HepG2 (cell line): ENCODE measurements around the gene CMTM1. TPM values are rescaled to one million over a fixed set of nuclear protein-coding genes. Genes with fewer than 3 reads are reported as not detected.

ENCODE experiments used
- ARHGAP35 ChIP-seq: sonication (generic); formaldehyde crosslinking; IDR thresholded peaks from 2 replicates; pipeline ENCODE4 v1.9.0; 2022; ENCODE audit warnings: mild to moderate bottlenecking, inconsistent platforms, moderate library complexity, missing genetic modification reagents, borderline replicate concordance
- ATF7-NPFF ChIP-seq: sonication (generic); formaldehyde crosslinking; IDR thresholded peaks from 2 replicates; pipeline ENCODE4 v1.8.1; 2023; ENCODE audit warnings: mild to moderate bottlenecking, low read depth, missing genetic modification reagents, moderate library complexity
- CBFB ChIP-seq: sonication (generic); formaldehyde crosslinking; IDR thresholded peaks from 2 replicates; pipeline ENCODE4 v1.4.0; 2020; ENCODE audit warnings: missing genetic modification reagents
- CHCHD3 ChIP-seq: sonication (generic); formaldehyde crosslinking; IDR thresholded peaks from 2 replicates; pipeline ENCODE4 v1.8.0; 2022; ENCODE audit warnings: mild to moderate bottlenecking, missing genetic modification reagents, moderate library complexity
- GTF3A ChIP-seq: sonication (generic); formaldehyde crosslinking; conservative IDR thresholded peaks from 2 replicates; pipeline ENCODE4 v1.4.0; 2020; ENCODE audit warnings: mild to moderate bottlenecking, missing genetic modification reagents
- HDAC2 ChIP-seq: sonication (generic); formaldehyde crosslinking; IDR thresholded peaks from 2 replicates; pipeline ENCODE4 v1.4.0; 2020; ENCODE audit warnings: missing genetic modification reagents
- HNRNPH1 ChIP-seq: fragments of 200-400 bp; formaldehyde crosslinking; optimal IDR thresholded peaks from 2 replicates; pipeline ENCODE3; 2017; ENCODE audit warnings: mild to moderate bottlenecking, low read depth, low read length
- KAT7 ChIP-seq: IDR thresholded peaks from 2 replicates; pipeline ENCODE4 v1.6.1; 2018; ENCODE audit warnings: borderline replicate concordance, missing compliant biosample characterization
- MED1 ChIP-seq: sonication (generic); formaldehyde crosslinking; IDR thresholded peaks from 2 replicates; pipeline ENCODE4 v1.4.0; 2020; ENCODE audit warnings: missing genetic modification reagents
- MIER2 ChIP-seq: IDR thresholded peaks from 2 replicates; pipeline ENCODE4 v1.6.1; 2016; ENCODE audit warnings: missing biosample characterization, missing genetic modification reagents
- MYC ChIP-seq: sonication (generic); formaldehyde crosslinking; IDR thresholded peaks from 2 replicates; pipeline ENCODE4 v1.9.0; 2021; ENCODE audit warnings: missing genetic modification reagents, borderline replicate concordance
- PTBP1 ChIP-seq: fragments of 200-400 bp; formaldehyde crosslinking; IDR thresholded peaks from 2 replicates; pipeline ENCODE4 v1.6.1; 2018; ENCODE audit warnings: low read length, low read depth; ENCODE audit not compliant: poor library complexity, severe bottlenecking
- RARG ChIP-seq: sonication (generic); formaldehyde crosslinking; IDR thresholded peaks from 2 replicates; pipeline ENCODE4 v1.4.0; 2020; ENCODE audit warnings: low read depth, mild to moderate bottlenecking, missing genetic modification reagents
- SALL1 ChIP-seq: sonication (generic); formaldehyde crosslinking; IDR thresholded peaks from 2 replicates; pipeline ENCODE4 v1.8.0; 2022; ENCODE audit warnings: mild to moderate bottlenecking, missing genetic modification reagents
- SP4 ChIP-seq: sonication (generic); formaldehyde crosslinking; IDR thresholded peaks from 2 replicates; pipeline ENCODE4 v1.8.1; 2023; ENCODE audit warnings: mild to moderate bottlenecking, missing genetic modification reagents
- TCF12 ChIP-seq, 2 experiments: fragments of 450-650 bp in 1 of 2; sonication (generic) in 1 of 2; formaldehyde crosslinking in 1 of 2; IDR thresholded peaks; 2 replicates each; pipeline versions ENCODE4 v1.6.1 to v1.8.0; 2017 to 2022; ENCODE audit warnings: antibody characterized with exemption in 1 of 2, mild to moderate bottlenecking in 1 of 2, missing genetic modification reagents in 1 of 2, moderate library complexity in 1 of 2
- XRCC5 ChIP-seq: fragments of 200-400 bp; formaldehyde crosslinking; optimal IDR thresholded peaks from 2 replicates; pipeline ENCODE3; 2017; ENCODE audit warnings: mild to moderate bottlenecking, low read length
- ZC3H4 ChIP-seq: sonication (generic); formaldehyde crosslinking; IDR thresholded peaks from 2 replicates; pipeline ENCODE4 v1.4.0; 2020; ENCODE audit warnings: missing genetic modification reagents, borderline replicate concordance
- ZNF17 ChIP-seq: sonication (generic); formaldehyde crosslinking; IDR thresholded peaks from 2 replicates; pipeline ENCODE4 v1.5.0; 2020; ENCODE audit warnings: mild to moderate bottlenecking, missing genetic modification reagents
- ZNF30 ChIP-seq: sonication (generic); formaldehyde crosslinking; IDR thresholded peaks from 2 replicates; pipeline ENCODE4 v1.5.0; 2020; ENCODE audit warnings: mild to moderate bottlenecking, missing genetic modification reagents
- ZNF749 ChIP-seq: sonication (generic); formaldehyde crosslinking; IDR thresholded peaks from 2 replicates; pipeline ENCODE4 v1.8.0; 2022; ENCODE audit warnings: mild to moderate bottlenecking, missing genetic modification reagents, moderate library complexity, borderline replicate concordance
- ZNF790 ChIP-seq: sonication (generic); formaldehyde crosslinking; IDR thresholded peaks from 2 replicates; pipeline ENCODE4 v1.8.0; 2022; ENCODE audit warnings: missing genetic modification reagents, mild to moderate bottlenecking, borderline replicate concordance
- polyA plus RNA-seq, 8 experiments: library from polyadenylated mRNA; depleted of rRNA in 3 of 8; stranded (reverse) in 7 of 8; unstranded in 1 of 8; fragments of >200 nt; fragmentation: Illumina TruSeq in 4 of 8; extraction: Trizol in 4 of 8; gene quantifications; 2 replicates each; pipeline versions ENCODE4 v1.2.1 to v1.2.3, GENCODE V29; 2011 to 2016; ENCODE audit warnings: low read depth in 4 of 8, missing spikeins in 1 of 8, mixed read lengths in 1 of 8; ENCODE audit not compliant: insufficient read depth in 1 of 8
- total RNA-seq, 5 experiments: library from RNA; depleted of rRNA; stranded (reverse); fragments of >200 nt; fragmentation: Illumina TruSeq; extraction: Trizol; gene quantifications; 2 replicates each; pipeline ENCODE4 v1.2.3, GENCODE V29; 2016; ENCODE audit warnings: low read depth in 1 of 5
- TF ChIP-seq, protein P1 (sequence below): sonication (generic); formaldehyde crosslinking; conservative IDR thresholded peaks from 2 replicates; pipeline ENCODE4 v1.4.0; 2020; ENCODE audit warnings: missing genetic modification reagents
- TF ChIP-seq, protein P2 (sequence below): sonication (generic); formaldehyde crosslinking; IDR thresholded peaks from 2 replicates; pipeline ENCODE4 v1.4.0; 2020; ENCODE audit warnings: missing genetic modification reagents
- TF ChIP-seq, protein P3 (sequence below): sonication (generic); formaldehyde crosslinking; IDR thresholded peaks from 2 replicates; pipeline ENCODE4 v1.5.1; 2020; ENCODE audit warnings: mild to moderate bottlenecking, missing genetic modification reagents
- TF ChIP-seq, protein P4 (sequence below): sonication (generic); IDR thresholded peaks from 2 replicates; pipeline ENCODE4 v1.6.1; 2016; ENCODE audit warnings: low read depth, borderline replicate concordance

Gene CMTM1
- total and polyA plus RNA-seq, 2 of the 13 experiments (the other 11 are each of a cell fraction or from before 2014, with no cell fraction given) = 1.7 to 2.9 TPM

DNA sequence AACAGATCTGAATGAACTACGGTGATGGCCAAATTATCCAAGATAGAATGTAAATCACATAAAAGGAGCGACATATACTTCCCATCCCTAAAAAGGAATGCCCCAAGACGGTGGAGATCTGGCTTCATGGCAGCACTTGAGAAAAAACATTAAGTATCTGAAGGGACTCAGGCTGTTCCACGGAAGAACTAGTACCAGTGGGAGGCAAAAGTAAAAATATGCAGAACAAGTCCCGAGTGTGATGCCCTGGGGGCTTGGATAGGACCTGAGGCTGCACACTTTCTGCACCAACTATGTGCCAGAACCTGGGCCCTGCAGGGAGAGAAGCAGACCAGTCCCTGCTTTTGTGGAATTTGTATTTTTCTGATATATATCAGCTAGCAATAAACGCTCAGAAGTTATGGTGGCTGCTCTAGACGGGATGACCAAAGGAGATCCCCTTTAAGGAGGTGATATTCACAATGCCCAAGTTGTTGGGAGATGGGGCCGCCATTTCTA, 14.4 kb upstream of the CMTM1 start (continued):
- TF ChIP-seq SP4 (no peak), ATF7-NPFF (no peak), CBFB (no peak), ZC3H4 (CRISPR knock-in tag) (peak; percentile 58; the same call in 1 of the 2 replicates), ZNF17 (CRISPR knock-in tag) (no peak), TCF12 (IDR thresholded peaks at IDR 0.05) (no peak), TCF12 (CRISPR knock-in tag; IDR thresholded peaks at IDR 0.05) (no peak), KAT7 (CRISPR knock-in tag) (no peak), ZNF749 (CRISPR knock-in tag) (0 out of 2 replicates have a peak, but pooled peaks have one; percentile 16), ZNF790 (0 out of 2 replicates have a peak, but pooled peaks have one; percentile 4), HDAC2 (CRISPR knock-in tag) (no peak), RARG (CRISPR knock-in tag) (no peak; the same call in 1 of the 2 replicates), MYC (no peak), HNRNPH1 (no peak), ZNF30 (CRISPR knock-in tag) (no peak), GTF3A (CRISPR knock-in tag) (no peak), MED1 (no peak), XRCC5 (no peak), PTBP1 (no peak), CHCHD3 (0 out of 2 replicates have a peak, but pooled peaks have one; percentile 58), MIER2 (CRISPR knock-in tag) (no peak), SALL1 (no peak), ARHGAP35 (CRISPR knock-in tag) (no peak)
- TF ChIP-seq, protein P1, sequence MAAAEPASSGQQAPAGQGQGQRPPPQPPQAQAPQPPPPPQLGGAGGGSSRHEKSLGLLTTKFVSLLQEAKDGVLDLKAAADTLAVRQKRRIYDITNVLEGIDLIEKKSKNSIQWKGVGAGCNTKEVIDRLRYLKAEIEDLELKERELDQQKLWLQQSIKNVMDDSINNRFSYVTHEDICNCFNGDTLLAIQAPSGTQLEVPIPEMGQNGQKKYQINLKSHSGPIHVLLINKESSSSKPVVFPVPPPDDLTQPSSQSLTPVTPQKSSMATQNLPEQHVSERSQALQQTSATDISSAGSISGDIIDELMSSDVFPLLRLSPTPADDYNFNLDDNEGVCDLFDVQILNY = no peak
- TF ChIP-seq, protein P2, sequence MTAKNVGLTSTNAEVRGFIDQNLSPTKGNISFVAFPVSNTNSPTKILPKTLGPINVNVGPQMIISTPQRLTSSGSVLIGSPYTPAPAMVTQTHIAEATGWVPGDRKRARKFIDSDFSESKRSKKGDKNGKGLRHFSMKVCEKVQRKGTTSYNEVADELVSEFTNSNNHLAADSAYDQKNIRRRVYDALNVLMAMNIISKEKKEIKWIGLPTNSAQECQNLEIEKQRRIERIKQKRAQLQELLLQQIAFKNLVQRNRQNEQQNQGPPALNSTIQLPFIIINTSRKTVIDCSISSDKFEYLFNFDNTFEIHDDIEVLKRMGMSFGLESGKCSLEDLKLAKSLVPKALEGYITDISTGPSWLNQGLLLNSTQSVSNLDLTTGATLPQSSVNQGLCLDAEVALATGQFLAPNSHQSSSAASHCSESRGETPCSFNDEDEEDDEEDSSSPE = no peak
- TF ChIP-seq, protein P3, sequence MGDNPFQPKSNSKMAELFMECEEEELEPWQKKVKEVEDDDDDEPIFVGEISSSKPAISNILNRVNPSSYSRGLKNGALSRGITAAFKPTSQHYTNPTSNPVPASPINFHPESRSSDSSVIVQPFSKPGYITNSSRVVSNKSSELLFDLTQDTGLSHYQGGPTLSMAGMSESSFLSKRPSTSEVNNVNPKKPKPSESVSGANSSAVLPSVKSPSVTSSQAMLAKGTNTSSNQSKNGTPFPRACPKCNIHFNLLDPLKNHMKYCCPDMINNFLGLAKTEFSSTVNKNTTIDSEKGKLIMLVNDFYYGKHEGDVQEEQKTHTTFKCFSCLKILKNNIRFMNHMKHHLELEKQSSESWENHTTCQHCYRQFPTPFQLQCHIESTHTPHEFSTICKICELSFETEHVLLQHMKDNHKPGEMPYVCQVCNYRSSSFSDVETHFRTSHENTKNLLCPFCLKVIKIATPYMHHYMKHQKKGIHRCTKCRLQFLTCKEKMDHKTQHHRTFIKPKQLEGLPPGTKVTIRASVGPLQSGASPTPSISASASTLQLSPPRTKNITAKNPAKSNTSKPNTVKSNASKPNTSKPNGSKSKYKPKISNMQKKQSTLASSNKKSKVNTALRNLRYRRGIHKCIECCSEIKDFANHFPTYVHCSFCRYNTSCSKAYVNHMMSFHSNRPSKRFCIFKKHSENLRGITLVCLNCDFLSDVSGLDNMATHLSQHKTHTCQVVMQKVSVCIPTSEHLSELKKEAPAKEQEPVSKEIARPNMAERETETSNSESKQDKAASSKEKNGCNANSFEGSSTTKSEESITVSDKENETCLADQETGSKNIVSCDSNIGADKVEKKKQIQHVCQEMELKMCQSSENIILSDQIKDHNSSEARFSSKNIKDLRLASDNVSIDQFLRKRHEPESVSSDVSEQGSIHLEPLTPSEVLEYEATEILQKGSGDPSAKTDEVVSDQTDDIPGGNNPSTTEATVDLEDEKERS (CRISPR knock-in tag) = no peak
- TF ChIP-seq, protein P4, sequence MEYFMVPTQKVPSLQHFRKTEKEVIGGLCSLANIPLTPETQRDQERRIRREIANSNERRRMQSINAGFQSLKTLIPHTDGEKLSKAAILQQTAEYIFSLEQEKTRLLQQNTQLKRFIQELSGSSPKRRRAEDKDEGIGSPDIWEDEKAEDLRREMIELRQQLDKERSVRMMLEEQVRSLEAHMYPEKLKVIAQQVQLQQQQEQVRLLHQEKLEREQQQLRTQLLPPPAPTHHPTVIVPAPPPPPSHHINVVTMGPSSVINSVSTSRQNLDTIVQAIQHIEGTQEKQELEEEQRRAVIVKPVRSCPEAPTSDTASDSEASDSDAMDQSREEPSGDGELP = no peak
